GM19099 (cell line): Measurements from ENCODE around the gene LRRC18.

Source experiments
- POLR2A ChIP-seq: IDR thresholded peaks from 3 replicates; pipeline ENCODE4 v1.6.1; 2011; ENCODE audit warnings: low read depth; ENCODE audit not compliant: insufficient read length; ENCODE audit errors: extremely low read depth

Gene LRRC18

DNA sequence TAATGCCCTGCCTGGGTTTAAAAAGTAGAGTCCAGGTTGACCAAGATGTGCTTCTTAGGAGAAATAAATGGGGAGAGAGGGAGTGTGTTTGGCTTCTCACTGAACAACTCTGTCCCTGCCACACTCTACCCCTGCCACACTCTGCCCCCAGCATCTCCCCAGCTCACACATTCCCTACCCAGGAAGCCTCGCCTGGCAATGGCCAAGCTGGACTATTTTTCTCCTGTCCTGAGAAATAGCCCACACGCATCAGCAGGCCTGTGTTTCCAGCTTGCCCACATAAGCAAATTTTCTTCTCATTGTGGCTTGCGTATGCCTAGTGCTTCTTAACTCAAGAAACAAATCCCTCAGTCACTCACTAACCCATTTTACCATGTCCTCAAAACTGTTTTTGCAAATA is 1.8 kb downstream of the LRRC18 start:
- no peak for TF ChIP-seq POLR2A

DNA sequence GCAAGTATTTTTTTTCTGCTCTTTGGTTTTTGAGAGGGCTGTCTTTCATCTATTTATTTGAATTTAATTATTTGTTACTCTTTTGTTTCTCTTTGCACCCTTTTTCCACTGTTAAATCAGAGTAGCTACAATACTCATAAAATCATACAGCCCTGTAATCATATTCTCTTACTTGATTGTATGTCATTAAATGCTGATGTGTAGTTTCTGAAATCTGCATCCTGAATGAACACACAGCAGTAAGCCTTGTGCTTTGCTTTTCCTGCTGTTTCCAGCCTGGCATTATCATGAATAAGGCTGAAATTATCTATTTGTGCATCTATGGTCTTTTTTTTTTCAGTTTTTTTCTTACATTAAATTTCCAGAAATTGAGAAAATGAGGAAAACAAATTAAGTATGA is 4.1 kb downstream of the LRRC18 start:
- TF ChIP-seq POLR2A: no peak

DNA sequence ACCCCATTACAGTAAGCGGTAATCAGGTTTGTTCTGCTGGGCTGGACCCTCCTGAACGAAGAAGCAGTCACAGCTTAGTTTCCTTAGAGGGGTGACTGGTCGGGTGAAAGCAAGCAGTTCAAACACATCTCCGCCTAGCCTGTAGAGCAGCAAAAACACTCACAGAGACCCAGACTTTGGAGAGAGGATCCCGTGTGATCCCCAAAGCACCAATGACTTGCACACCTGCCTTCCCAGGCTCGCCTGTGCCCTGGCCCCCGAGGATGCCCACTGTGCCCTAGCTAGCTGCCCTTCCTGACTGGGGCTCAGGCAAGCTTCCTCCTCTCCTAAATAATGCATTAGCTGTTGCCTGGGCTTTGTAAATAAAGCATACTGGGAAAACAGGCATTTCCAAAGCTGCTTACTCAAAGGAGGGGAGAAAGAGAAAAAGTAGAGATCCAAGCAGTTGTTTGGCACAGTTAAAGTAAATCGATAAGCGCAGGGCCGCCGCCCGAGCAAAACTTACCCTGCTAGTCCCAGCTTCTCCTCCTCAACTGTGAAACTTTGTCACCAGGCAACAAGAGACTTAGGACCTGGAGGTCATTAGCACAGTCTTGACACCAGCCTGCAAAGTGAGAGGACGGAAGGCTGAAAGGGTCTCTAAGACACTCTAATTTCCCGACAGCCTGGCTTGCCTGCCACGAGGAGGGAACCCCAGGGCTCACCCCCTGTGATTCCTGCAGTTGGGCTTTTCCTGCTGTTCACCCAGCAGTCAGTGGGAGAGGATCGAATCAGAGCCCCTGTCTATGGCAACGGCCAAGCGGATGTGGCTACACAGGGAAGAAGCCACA is 4.8 kb downstream of the LRRC18 start:
- TF ChIP-seq POLR2A: no peak

DNA sequence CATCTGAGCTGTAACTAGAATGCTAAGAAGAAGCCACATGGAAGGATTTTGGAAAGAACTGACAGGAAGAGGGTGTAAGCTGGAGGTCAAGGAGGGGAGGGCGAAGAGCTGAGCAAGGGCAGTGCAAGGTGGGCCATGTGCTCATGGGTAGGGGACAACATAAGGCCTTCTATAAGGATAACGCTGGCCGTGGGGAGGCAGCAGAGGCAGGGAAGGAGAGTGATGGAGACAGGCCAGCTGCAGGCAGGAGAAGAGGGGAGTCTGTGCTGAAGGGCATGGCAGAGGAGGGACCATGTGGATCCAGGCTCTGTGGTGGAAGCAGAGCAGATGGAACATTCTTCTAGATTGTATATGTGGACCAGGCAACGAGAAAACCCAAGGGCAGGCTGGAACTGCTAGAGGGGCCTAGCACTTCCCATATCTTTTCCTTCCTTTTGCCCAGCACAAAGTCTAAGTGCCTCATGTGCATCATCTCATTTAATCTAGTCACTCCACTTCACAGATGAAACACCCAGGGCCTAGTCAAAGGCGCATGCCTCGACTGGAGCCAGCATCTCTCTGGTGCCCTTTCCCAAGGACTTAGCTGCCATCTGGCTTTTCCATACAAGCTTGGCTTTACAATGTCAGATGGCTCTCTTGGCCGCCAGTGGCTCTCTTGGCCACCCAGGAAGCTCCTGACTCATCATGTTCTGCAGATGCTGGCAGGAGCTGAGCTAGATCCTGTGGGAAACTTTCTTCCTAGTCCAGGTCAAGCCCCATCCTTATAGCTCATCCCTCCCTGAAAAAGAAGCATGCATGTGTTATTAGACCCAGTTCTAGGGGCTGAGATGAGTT is 6.6 kb downstream of the LRRC18 start:
- TF ChIP-seq POLR2A: no peak

DNA sequence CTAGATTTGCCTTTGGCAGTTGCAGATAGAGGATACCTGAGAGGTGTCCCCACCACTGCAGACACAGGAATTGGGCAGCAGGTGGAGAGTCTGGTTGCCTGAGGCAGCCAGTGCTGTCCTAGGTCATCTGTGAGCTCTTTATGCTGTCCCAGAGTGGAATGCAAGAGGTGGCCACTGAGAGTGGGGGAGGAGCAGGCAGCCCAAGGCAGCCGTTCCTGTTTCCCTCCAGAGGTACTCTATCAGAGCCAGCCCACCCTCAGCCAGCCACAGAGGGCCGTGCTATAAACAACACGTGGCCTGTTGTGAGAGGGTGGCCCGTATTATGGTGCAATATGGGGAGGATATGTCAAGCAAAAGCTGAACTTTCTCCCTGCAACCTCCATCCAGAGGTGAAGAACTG is 8.5 kb downstream of the LRRC18 start:
- TF ChIP-seq POLR2A: no peak

DNA sequence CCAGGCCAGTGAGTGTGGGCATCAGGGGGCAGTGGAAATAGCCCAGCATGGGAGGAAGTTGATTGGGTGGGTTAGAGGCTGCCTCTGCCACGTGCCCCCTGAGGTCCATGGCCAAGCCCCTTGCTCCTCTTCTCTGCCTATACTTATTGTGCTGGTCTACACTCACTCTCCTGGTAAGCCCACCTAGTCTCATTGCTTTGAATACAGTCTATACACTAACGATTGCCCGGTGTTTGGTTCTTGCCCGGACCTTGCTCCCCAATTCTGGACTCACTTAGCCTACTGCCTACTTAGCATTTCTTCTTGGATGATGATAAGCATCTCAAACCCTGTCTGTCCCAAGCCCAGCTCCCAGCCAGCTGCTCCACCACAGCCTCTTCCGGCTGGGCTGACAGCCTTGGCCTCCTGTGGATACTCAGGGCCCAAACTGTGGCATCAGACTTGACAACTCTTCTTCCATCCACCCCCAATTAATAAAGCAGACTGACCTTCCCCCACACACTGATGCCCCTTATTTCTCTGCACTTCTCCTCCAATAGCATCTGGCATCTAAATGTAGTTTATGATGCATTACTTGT is 10.1 kb downstream of the LRRC18 start:
- TF ChIP-seq POLR2A: no peak

DNA sequence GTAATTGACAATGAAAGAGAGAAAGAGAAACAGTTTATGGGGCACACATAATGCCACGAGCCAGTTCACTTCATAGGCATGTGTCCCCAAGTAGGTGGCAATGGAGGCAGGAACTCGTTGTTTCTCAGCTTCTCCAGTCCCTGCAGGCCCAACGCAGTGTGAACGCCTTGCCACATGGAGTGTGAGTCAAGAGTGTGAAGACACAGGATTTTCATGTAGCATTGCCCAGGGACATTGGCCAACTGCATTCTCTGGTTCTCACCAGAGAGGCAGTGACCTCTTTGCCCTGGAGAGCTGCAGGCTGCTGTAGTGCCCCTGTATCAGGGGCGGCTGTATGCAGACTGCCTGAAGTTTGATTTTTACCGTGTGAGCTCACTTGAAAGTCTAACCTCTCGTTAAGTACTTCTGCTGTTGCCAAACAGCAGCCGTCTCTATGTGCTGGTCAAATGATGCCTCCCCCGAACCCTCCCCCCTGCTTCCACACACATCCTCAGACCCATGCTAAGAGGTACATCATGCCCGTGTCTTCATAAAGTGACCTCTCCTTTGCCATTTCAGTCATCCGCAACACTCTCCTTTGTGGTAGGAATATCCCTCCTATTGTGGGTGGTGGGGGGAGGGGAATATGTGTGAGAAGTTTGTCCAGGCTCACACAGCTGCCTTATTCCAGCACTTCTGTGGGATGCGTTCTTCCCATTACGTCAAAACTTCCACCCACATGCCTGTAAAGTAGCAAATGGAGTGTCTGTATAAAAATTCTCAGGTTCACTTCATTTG is 12.7 kb downstream of the LRRC18 start:
- TF ChIP-seq POLR2A: no peak

DNA sequence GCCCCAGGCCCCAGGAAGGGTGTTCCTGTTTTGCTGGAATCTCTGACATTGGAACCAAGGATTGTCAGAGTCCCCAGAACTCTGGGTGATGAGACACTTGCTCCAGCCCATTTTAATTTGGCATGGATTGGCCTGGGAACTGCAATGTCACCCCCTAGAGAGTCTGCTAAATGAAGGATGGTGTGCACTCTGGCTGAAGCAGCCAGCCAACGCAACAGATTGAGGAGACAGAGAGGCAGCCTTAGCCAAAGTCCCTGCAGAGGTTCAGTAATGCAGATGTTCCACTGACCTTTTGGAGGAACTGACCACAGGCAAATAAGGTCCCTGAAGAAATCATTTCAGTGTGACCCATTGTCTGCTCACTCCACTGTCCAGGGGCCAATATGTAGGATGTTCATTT is 13.4 kb downstream of the LRRC18 start:
- TF ChIP-seq POLR2A: no peak

DNA sequence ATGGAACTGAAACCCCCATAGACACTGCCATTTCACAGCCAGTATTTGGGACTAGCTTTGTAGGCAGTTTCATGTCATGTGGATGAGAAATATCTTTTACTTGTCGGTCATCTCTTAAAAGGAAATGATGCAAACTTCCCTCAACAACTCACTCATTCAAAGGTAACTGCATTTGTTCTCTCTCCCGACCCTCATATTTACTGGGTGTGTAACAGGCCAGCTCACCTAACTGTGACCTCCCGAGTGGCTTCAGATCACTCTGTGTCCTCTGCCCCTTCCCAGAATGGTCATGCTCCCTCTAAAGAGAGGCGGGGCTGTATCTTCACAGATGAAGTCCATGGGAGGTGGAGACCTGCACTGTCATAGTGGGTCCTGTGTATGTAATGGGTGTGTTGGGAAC is 14.7 kb downstream of the LRRC18 start:
- TF ChIP-seq POLR2A: no peak

DNA sequence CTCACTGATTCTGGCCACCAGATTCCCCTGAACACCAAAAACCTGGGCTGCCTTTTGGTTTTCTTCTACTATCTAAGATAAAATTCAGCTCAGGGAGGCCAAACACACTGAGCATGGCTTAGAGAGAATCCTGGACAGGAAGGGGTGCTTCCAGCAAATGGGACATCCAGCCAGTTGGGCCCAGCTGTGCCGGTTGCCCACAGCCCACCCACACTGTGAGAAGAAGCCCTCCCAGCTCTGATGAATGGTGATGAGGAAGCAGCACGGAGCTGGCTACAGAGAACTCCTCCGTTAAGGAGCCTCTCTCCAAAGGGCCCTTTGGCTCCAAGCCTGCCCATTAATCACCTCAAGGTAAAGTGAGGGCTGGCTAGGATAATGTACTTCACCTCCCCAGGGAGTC is 15.9 kb downstream of the LRRC18 start:
- TF ChIP-seq POLR2A: no peak

DNA sequence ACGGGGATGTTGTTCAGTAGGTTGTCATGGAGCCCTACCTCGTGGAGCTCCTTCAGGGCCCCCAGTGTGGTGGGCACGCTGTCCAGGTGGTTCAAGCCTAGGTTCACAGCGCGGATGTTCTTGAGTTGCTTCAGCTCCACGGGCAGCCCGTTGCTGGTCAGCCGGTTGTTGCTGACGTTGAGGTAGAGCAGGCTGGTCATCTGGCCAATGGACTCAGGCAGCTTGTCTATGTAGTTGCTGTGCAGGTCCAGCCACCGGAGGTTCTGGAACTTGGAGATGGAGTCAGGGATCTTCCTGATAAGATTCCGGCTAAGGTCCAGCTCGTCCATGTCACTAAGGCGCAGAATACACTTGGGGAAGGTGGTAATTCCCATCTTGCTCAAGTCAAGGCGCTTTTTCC is 26.0 kb downstream of the LRRC18 start:
- TF ChIP-seq POLR2A: no peak

DNA sequence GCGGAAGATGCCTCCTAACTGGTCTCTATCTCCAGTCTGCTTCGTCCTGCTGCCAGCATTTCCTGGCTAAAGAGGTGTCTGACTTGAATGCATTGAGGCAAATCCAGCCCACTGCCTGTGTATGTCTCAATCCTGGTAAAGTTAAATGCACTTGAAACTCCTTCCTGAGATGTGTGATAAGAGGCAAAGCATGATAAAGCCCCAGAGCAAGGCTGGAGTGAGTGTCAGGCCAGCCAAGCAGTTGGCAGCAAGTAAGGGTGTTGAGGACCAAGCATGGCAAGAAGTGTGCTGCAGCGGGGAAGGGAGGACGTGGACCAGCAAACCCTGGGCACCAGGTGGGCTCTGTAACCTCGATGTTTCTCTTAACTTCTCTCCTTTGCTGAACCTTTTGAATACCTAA is 29.1 kb downstream of the LRRC18 start:
- TF ChIP-seq POLR2A: no peak

DNA sequence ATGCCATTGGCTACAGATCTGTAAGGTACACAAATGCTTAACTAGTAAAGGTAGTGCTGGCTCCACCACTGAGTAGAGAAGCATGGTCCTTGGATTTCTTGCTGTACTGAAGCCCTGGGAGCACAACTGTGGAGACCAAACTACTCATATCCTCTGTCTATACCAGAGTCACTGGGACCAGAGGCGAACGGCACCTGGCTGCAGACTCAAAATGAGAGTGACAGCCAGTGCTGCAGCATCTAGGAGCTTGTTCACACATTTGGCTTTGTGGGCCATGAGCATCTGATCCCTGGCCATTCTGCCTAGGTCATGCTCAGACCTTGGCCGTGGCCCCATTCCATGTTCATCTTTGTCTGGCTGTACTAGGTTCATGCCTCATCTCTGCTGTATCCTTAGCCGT is 31.9 kb downstream of the LRRC18 start:
- TF ChIP-seq POLR2A: no peak

DNA sequence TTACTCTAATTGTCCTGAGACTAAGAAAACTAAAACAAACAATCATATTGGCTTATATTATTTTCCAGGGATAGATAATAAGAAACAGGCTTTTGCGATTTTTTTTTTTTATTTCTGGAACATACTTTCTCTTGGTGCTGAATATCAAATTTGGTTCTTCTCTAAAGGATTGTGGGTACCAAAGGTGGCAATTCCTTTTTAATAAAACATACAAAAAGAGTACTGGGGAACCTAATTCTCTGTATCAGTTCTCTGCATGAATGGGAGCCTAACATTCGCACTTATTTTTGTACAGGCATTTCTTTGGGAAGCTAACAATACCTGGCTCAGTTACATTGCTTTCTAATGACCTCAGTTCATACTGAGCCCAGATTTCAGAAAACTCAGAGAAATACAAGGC is 32.8 kb downstream of the LRRC18 start:
- TF ChIP-seq POLR2A: no peak

DNA sequence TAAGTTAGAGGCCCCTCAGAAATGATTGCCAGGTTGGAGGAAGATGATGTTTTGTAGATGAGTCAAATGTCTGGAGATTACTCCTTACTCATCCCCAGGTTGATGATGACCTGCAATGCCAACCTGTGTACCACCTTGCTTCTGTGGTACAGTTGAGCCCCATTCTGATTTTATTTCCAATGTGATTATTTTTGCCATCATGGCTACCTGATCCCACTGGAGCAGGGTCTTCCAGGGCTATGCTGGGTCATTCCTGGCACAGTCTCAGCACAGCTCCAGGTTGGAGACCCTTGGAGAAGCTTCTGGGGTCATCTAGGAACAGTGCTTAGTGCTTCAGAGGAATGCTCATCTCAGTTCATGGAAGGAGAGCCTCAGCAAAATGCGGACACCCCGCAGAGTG is 34.3 kb downstream of the LRRC18 start:
- no peak for TF ChIP-seq POLR2A
